Activated CD8-positive, alpha-beta memory T cell treated with anti-CD3 and anti-CD28 coated beads for 4 hours (primary cell): ENCODE data around the gene GJA1.

Experiments used
- DNase-seq, 2 donors: peaks; one replicate each; pipeline ENCODE4 v3.0.0-alpha.2; 2020; ENCODE audit warnings: low read depth in 2 of 2

Gene GJA1

DNA sequence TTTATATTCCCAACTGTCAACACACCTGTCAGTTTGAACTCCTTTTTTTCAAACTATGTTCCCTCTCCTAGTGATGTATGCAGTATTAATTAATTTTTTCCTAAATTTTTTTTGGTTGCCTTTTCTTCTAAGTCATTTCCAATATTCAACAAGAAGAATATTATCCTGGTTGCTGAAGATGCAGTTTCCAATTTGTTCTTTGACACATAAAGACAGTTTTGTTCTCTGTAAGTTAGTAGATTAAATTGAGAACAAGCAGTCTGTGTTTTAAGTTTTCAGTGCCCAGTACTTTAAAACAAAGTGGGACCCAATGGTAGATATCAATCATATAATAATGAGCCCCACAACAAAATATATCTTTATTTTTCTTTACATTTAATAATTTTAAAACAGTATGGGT, 47.3 kb downstream of the GJA1 start:
- DNase-seq = no peak

DNA sequence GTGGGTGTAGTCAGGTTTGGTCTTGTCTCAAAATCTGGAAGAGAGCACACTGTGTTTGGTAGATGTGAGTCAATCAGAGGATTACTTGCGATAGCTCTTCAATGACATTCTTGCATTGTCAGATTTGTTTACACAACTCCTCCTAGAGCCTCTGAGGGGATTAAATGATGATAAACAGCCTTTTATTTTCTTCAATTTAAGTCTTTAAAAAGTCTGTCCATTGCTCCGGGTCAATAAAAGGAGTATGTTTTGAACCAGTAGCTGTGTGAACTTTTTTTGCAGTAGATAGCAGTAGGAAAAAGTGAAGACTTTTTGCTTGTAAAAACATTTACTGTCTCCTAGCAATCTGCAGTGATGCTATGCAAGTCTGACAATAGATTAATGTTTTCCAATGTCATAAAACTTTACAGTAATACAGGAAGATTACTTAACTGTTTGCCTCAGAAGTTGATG, 49.9 kb downstream of the GJA1 start:
- no peak for DNase-seq

DNA sequence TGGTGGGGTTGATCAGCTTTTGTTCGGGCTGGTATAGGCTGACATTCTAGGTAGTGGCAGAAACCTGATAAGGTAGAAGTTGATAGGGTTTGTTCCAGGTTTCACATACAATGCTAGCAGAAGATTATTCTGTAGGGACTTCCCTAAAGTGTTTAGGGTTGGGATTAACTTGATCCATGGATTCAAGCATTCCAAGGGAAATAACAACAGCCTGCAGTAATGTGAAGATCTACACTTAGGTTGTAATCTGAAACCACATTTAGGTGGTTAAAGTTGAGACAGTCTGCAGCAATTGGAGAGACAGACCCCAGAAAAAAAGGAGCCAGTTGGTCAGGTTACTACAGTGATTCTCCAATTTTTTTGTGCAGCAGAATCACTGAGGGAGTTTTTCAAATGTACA, 56.1 kb downstream of the GJA1 start:
- no peak for DNase-seq

DNA sequence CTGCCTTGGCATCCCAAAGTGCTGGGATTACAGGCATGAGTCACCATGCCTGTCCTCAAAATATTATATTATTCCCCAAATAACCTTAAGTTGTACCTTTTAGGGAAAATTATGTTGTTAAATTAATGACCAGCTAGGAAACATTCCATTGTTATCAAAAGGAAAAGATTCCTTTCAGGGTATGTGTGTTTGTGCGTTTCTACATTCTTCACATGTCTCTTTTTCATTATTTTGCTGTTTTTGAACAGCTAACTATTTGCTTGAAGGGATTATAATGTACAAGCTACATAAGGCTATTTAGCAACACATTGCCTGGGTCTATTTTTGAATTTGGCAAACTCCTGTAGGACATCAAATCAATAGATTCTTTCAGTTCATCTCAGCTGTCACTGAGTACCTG, 57.1 kb downstream of the GJA1 start:
- no peak for DNase-seq

DNA sequence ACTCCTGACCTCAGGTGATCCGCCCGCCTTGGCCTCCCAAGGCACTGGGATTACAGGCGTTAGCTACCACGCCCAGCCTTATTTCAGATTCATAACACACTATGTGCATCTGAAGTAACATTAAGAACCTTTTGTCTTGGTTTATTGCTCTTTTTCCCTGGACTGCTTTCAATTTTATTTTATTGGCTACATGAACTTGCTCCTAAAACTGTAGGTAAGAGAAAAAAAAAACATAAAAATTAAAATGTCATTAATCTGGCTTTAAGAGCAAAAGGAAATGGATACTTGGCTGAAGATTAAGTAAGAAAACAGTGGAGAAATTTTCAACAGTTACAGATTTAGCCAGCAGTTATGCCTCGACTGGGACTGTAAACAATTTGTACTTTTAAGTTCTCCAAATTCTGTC, 62.5 kb downstream of the GJA1 start:
- DNase-seq = no peak

DNA sequence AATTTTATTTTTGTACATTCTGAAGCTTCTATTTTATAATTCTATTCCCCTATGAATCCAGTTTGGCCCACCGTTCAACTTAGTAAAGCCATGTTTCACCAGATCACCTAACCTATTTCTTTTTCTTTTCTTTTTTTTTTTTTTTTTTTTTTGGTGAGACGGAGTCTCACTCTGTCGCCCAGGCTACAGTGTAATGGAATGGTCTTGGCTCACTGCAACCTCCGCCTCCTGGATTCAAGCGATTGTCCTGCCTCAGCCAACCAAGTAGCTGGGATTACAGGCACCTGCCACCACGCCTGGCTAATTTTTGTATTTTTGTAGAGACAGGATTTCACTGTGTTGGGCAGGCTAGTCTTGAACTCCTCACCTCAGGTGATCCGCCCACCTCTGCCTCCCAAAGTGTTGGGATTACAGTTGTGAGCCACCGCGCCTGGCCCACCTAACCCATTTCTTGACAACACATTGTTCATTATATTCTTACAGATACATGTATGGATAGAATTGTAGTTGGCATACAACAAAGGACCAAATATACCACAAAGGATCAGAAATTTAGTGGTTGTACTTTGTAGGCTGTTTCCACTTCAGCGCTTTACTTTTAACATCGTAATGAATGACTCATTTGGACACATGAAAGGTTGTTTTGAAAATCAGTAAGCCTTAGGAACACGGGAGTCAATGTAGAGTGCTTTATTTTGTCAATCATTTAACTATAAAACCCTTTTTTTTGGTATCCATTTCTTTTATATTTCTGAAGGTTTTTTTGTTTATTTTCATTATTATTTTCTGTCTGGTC, 63.2 kb downstream of the GJA1 start:
- DNase-seq = no peak
